WTC11 (cell line): ENCODE measurements around the gene OR51E1. TPM values are rescaled to one million over a fixed set of nuclear protein-coding genes. Genes with fewer than 3 reads are reported as not detected.
A peak's percentile ranks its signal among the peaks of the same experiment; 100 is the strongest.

Experiments
- ATAC-seq: fragments of 200-7000 bp; cut with Tn5 transposase; 2 replicates; pipeline ENCODE4 v1.10.0; 2021; ENCODE audit warnings: mild to moderate bottlenecking, moderate library complexity
- CTCF ChIA-PET: fragments of 300-600 bp; sonication (Branson Sonifier 250); formaldehyde crosslinking; loops from one replicate; lab custom pipeline; 2021; ENCODE audit warnings: antibody characterized with exemption; lab: Charles Lee
- POLR2A ChIA-PET: fragments of 350-600 bp; sonication (Branson Sonifier 250); formaldehyde crosslinking; loops from one replicate; lab custom pipeline; 2021; ENCODE audit warnings: antibody characterized with exemption; lab: Charles Lee
- DNase-seq: peaks from one replicate; pipeline ENCODE4 v3.0.0; 2021; ENCODE audit warnings: low spot score
- H3K27ac Mint-ChIP-seq: 2 replicates; pipeline ENCODE4 v1.8.0; 2021; ENCODE audit warnings: mixed read lengths
- H3K27me3 Mint-ChIP-seq: 2 replicates; pipeline ENCODE4 v1.8.0; 2021; ENCODE audit warnings: low read depth, mild to moderate bottlenecking, moderate library complexity, mixed read lengths
- H3K36me3 Mint-ChIP-seq: 2 replicates; pipeline ENCODE4 v1.8.0; 2021; ENCODE audit warnings: mixed read lengths
- H3K4me1 Mint-ChIP-seq: 2 replicates; pipeline ENCODE4 v1.8.0; 2022; ENCODE audit warnings: mixed read lengths
- H3K4me3 Mint-ChIP-seq: 2 replicates; pipeline ENCODE4 v1.8.0; 2021; ENCODE audit warnings: mild to moderate bottlenecking, moderate library complexity, mixed read lengths
- H3K9me3 Mint-ChIP-seq: 2 replicates; pipeline ENCODE4 v1.8.0; 2021; ENCODE audit warnings: mixed read lengths
- ARID4B ChIP-seq: sonication (generic); formaldehyde crosslinking; IDR thresholded peaks from 2 replicates; pipeline ENCODE4 v1.8.0; 2023; ENCODE audit warnings: missing genetic modification reagents, mild to moderate bottlenecking, borderline replicate concordance
- GRHL2 ChIP-seq: fragments of 250-450 bp; sonication (Bioruptor Pico); IDR thresholded peaks from 2 replicates; pipeline ENCODE4 v1.8.0; 2022; ENCODE audit warnings: mild to moderate bottlenecking, moderate library complexity; ENCODE audit not compliant: insufficient replicate concordance, severe bottlenecking
- GTF2I ChIP-seq: fragments of 250-450 bp; sonication (Bioruptor Pico); conservative IDR thresholded peaks from 2 replicates; pipeline ENCODE4 v1.4.0; 2021; ENCODE audit warnings: mild to moderate bottlenecking
- HMGA2 ChIP-seq: fragments of 250-450 bp; sonication (Bioruptor Pico); IDR thresholded peaks from 2 replicates; pipeline ENCODE4 v1.4.0; 2021; ENCODE audit warnings: mild to moderate bottlenecking, moderate library complexity
- JUN ChIP-seq: sonication (generic); formaldehyde crosslinking; IDR thresholded peaks from 2 replicates; pipeline ENCODE4 v1.8.0; 2023; ENCODE audit warnings: mild to moderate bottlenecking, missing genetic modification reagents
- KAT7 ChIP-seq: sonication (generic); formaldehyde crosslinking; IDR thresholded peaks from 2 replicates; pipeline ENCODE4 v1.8.1; 2023; ENCODE audit warnings: missing genetic modification reagents, mild to moderate bottlenecking, borderline replicate concordance
- OVOL2 ChIP-seq: fragments of 250-450 bp; sonication (Bioruptor Pico); IDR thresholded peaks from 2 replicates; pipeline ENCODE4 v1.9.0; 2021; ENCODE audit warnings: mild to moderate bottlenecking, borderline replicate concordance
- SMAD4 ChIP-seq: sonication (generic); formaldehyde crosslinking; IDR thresholded peaks from 2 replicates; pipeline ENCODE4 v1.8.0; 2022; ENCODE audit warnings: mild to moderate bottlenecking, missing genetic modification reagents
- SP1 ChIP-seq: sonication (generic); formaldehyde crosslinking; conservative IDR thresholded peaks from 2 replicates; pipeline ENCODE4 v1.8.1; 2022; ENCODE audit warnings: missing genetic modification reagents
- ZNF232 ChIP-seq: sonication (generic); formaldehyde crosslinking; IDR thresholded peaks from 2 replicates; pipeline ENCODE4 v1.8.0; 2022; ENCODE audit warnings: mild to moderate bottlenecking, missing genetic modification reagents
- ZNF317 ChIP-seq: sonication (generic); formaldehyde crosslinking; IDR thresholded peaks from 2 replicates; pipeline ENCODE4 v1.8.1; 2023; ENCODE audit warnings: low read depth, mild to moderate bottlenecking, moderate library complexity, missing genetic modification reagents, borderline replicate concordance
- ZNF396 ChIP-seq: fragments of 250-450 bp; sonication (Bioruptor Pico); IDR thresholded peaks from 2 replicates; pipeline ENCODE4 v1.8.0; 2021; ENCODE audit warnings: mild to moderate bottlenecking, moderate library complexity, borderline replicate concordance
- ZNF423 ChIP-seq: fragments of 250-450 bp; sonication (Bioruptor Pico); IDR thresholded peaks from 2 replicates; pipeline ENCODE4 v2.1.2; 2022; ENCODE audit warnings: mild to moderate bottlenecking, moderate library complexity
- total RNA-seq: library from RNA; stranded (reverse); gene quantifications from 3 replicates; pipeline ENCODE4 v1.2.3, GENCODE V29; 2021
- TF ChIP-seq, protein P1 (sequence below): fragments of 250-450 bp; sonication (Bioruptor Pico); IDR thresholded peaks from 2 replicates; pipeline ENCODE4 v1.9.0; 2021; ENCODE audit warnings: mild to moderate bottlenecking
- TF ChIP-seq, protein P2 (sequence below): fragments of 250-450 bp; sonication (Bioruptor Pico); conservative IDR thresholded peaks from 2 replicates; pipeline ENCODE4 v1.9.0; 2021; ENCODE audit warnings: mild to moderate bottlenecking
- TF ChIP-seq, protein P3 (sequence below): fragments of 250-450 bp; sonication (Bioruptor Pico); IDR thresholded peaks from 2 replicates; pipeline ENCODE4 v1.9.0; 2021; ENCODE audit warnings: moderate library complexity, mild to moderate bottlenecking, inconsistent platforms, borderline replicate concordance
- TF ChIP-seq, protein P4 (sequence below): sonication (generic); formaldehyde crosslinking; IDR thresholded peaks from 2 replicates; pipeline ENCODE4 v1.8.1; 2023; ENCODE audit warnings: mild to moderate bottlenecking, missing genetic modification reagents, moderate library complexity

OR51E1 gene
- total RNA-seq, 1 experiment from 2014 or later, result not detected

DNA sequence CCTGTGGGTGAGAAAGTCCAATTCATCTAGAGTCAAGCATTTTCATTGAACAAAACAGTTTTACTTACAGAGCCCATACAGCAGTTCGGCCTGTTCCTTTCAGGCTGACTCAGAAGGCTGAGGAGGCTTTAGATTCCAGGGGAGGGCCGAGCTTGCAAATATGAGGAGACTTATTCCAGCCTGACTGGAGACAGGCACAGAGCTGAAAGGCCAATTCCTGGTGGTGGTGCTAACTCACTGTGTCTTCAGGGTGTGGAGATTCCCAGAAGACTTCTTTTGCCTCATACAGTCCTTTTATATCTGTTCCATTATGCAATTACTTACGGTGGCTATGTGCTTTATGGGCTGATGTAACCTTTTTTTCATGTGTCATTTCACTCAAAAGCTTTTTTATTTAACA lies 53.8 kb downstream of the OR51E1 start, which contains the start of gene OR51E2:
Gene OR51E2 (minus strand): TSS at position 269 of the 400 bp plus-strand sequence. CDS start 15,142 bp downstream, outside the sequence.
- Mint-ChIP-seq H3K36me3 (no peaks in the 10 kb centered on the region), H3K4me1 (peaks cover 2% of the 10 kb centered on the region; the same call in 1 of the 2 replicates), H3K27me3 (no peaks in the 10 kb centered on the region), H3K9me3 (no peaks in the 10 kb centered on the region; the same call in 1 of the 2 replicates), H3K27ac (no peak within 1 kb of the TSS), H3K4me3 (no peak within 1 kb of the TSS)
- ChIA-PET POLR2A (no interaction called here), CTCF (interaction anchor here (1.1 to 1.7 kb wide), 2 partner anchors 25 to 61 kb away, joined by 6 to 7 read pairs; partner anchors contain the start of gene OR51D1)
- ATAC-seq, result peak; percentile 76
- no peak for DNase-seq
- TF ChIP-seq ZNF232 (no peak), KAT7 (CRISPR knock-in tag) (no peak), SP1 (CRISPR knock-in tag) (no peak), HMGA2 (CRISPR knock-in tag) (no peak), GRHL2 (CRISPR knock-in tag) (no peak), ZNF317 (CRISPR knock-in tag) (no peak), JUN (CRISPR knock-in tag) (no peak), ARID4B (CRISPR knock-in tag) (no peak), GTF2I (CRISPR knock-in tag) (no peak)
- TF ChIP-seq, protein P1, sequence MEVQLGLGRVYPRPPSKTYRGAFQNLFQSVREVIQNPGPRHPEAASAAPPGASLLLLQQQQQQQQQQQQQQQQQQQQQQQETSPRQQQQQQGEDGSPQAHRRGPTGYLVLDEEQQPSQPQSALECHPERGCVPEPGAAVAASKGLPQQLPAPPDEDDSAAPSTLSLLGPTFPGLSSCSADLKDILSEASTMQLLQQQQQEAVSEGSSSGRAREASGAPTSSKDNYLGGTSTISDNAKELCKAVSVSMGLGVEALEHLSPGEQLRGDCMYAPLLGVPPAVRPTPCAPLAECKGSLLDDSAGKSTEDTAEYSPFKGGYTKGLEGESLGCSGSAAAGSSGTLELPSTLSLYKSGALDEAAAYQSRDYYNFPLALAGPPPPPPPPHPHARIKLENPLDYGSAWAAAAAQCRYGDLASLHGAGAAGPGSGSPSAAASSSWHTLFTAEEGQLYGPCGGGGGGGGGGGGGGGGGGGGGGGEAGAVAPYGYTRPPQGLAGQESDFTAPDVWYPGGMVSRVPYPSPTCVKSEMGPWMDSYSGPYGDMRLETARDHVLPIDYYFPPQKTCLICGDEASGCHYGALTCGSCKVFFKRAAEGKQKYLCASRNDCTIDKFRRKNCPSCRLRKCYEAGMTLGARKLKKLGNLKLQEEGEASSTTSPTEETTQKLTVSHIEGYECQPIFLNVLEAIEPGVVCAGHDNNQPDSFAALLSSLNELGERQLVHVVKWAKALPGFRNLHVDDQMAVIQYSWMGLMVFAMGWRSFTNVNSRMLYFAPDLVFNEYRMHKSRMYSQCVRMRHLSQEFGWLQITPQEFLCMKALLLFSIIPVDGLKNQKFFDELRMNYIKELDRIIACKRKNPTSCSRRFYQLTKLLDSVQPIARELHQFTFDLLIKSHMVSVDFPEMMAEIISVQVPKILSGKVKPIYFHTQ (CRISPR knock-in tag), result no peak
- TF ChIP-seq, protein P2, sequence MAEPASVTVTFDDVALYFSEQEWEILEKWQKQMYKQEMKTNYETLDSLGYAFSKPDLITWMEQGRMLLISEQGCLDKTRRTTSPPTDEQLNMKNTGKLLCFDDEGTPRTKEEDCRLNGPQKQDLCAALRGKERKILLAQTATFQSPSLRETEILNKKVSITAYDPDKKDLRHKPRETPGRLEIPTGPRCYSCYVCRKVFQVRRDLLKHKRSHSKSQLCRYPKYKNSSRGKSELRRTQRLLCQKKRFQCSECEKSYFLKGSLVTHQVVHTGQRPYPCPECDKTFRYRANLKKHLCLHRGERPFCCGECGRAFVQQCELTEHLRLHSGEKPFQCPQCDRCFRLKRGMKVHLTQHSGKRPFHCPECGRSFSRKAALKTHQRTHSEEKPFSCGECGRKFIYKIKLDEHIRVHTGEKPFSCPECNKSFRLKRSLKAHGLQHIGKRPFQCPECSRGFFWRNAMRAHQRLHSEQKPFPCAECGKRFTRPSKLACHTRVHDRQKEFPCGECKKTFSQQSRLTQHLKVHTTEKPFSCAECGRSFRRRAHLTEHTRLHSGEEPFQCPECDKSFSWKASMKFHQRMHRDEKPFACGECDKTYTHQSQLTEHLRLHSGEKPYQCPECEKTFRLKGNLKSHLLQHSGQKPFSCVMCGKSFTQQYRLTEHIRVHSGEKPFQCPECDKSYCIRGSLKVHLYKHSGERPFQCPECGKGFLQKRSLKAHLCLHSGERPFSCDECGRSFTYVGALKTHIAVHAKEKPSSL (CRISPR knock-in tag), result no peak
- TF ChIP-seq, protein P3, sequence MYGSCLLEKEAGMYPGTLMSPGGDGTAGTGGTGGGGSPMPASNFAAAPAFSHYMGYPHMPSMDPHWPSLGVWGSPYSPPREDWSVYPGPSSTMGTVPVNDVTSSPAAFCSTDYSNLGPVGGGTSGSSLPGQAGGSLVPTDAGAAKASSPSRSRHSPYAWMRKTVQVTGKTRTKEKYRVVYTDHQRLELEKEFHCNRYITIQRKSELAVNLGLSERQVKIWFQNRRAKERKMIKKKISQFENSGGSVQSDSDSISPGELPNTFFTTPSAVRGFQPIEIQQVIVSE (CRISPR knock-in tag), result no peak

GRCh38 chr11:4699697-4700435 lies 56.1 kb downstream of the OR51E1 start:
- DNase-seq (no peak), ATAC-seq (no peak)
- POLR2A ChIA-PET, result no interaction called here
- TF ChIP-seq, protein P4, sequence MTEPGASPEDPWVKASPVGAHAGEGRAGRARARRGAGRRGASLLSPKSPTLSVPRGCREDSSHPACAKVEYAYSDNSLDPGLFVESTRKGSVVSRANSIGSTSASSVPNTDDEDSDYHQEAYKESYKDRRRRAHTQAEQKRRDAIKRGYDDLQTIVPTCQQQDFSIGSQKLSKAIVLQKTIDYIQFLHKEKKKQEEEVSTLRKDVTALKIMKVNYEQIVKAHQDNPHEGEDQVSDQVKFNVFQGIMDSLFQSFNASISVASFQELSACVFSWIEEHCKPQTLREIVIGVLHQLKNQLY (CRISPR knock-in tag), result no peak
- no peak for TF ChIP-seq ZNF317 (CRISPR knock-in tag)
- TF ChIP-seq ZNF423 (CRISPR knock-in tag), result no peak
- TF ChIP-seq SMAD4 (CRISPR knock-in tag), result no peak
- TF ChIP-seq ARID4B (CRISPR knock-in tag), result no peak
- TF ChIP-seq ZNF396 (CRISPR knock-in tag), result no peak
- TF ChIP-seq OVOL2 (CRISPR knock-in tag), result no peak
- H3K27ac Mint-ChIP-seq, result no peak overlapping the region
- CTCF ChIA-PET, result no interaction called here
- H3K9me3 Mint-ChIP-seq, result no peaks in the 10 kb centered on the region
- peaks cover 22% of the 10 kb centered on the region for H3K4me1 Mint-ChIP-seq
- no peak overlapping the region for H3K4me3 Mint-ChIP-seq
- no peaks in the 10 kb centered on the region for H3K27me3 Mint-ChIP-seq
- no peaks in the 10 kb centered on the region for H3K36me3 Mint-ChIP-seq
